ENCODE results near the gene PRUNE2. TPM values are rescaled to one million over a fixed set of nuclear protein-coding genes. Genes with fewer than 3 reads are reported as not detected.

The PRUNE2 gene
- total and polyA plus RNA-seq, 4 donors = 1.3 to 4.5 (median 1.6) TPM

GRCh38 chr9:76729980-76730737 lies 175.8 kb downstream of the PRUNE2 start:
- DNase-seq (ENCODE audit: low spot score) = no peak
- H3K36me3 ChIP-seq (ENCODE audit: control insufficient read depth in 4 of 4, insufficient read depth in 3 of 4, low read depth in 1 of 4, low read length in 3 of 4) = no peaks in the 10 kb centered on the region
- H3K4me3 ChIP-seq (ENCODE audit: low read depth in 1 of 3, low read length in 3 of 3) = no peak overlapping the region
- no peaks in the 10 kb centered on the region for H3K9me3 ChIP-seq (ENCODE audit: control insufficient read depth in 4 of 4, low read length in 3 of 4)
- H3K9ac ChIP-seq (ENCODE audit: low read depth in 1 of 2, low read length in 2 of 2) = no peak overlapping the region
- no peaks in the 10 kb centered on the region for H3K27me3 ChIP-seq (ENCODE audit: control insufficient read depth in 4 of 4, insufficient read depth in 4 of 4, low read length in 3 of 4)
- H3K4me1 ChIP-seq (ENCODE audit: control insufficient read depth in 4 of 4, insufficient read depth in 4 of 4, low read length in 3 of 4) = no peaks in the 10 kb centered on the region
- 75% methylated on average over 8 of the region's 8 CpGs for WGBS
- TF ChIP-seq JUND (IDR thresholded peaks at IDR 0.05) = no peak
- TF ChIP-seq FOXA2 (IDR thresholded peaks at IDR 0.05) = no peak
- no peak for TF ChIP-seq RXRA (IDR thresholded peaks at IDR 0.05)
- no peak for TF ChIP-seq MAX (IDR thresholded peaks at IDR 0.05)
- no peak for TF ChIP-seq YY1 (IDR thresholded peaks at IDR 0.05)
- TF ChIP-seq TAF1 (conservative IDR thresholded peaks at IDR 0.05) = no peak
- TF ChIP-seq GABPA (IDR thresholded peaks at IDR 0.05 in 1 of 2, conservative IDR thresholded peaks at IDR 0.05 in 1 of 2) = no peak
- no peak for TF ChIP-seq ZBTB33 (IDR thresholded peaks at IDR 0.05)
- no peak for TF ChIP-seq ATF3 (IDR thresholded peaks at IDR 0.05)
- TF ChIP-seq NR2F2 (IDR thresholded peaks at IDR 0.05) = no peak
- no peak for TF ChIP-seq EGR1 (IDR thresholded peaks at IDR 0.05; ENCODE audit: low read depth in 2 of 2)
- no peak for TF ChIP-seq HNF4A (conservative IDR thresholded peaks at IDR 0.05)
- no peak for TF ChIP-seq HNF4G (IDR thresholded peaks at IDR 0.05)
- TF ChIP-seq CTCF (IDR thresholded peaks at IDR 0.05; ENCODE audit: low read depth, low read length, missing input control) = no peak
- H3K27ac ChIP-seq (ENCODE audit: low read depth in 1 of 2, low read length in 2 of 2) = no peak overlapping the region

GRCh38 chr9:76729116-76729515 lies 176.8 kb downstream of the PRUNE2 start:
- Histone ChIP-seq H3K27ac (ENCODE audit: low read depth in 1 of 2, low read length in 2 of 2) (no peak overlapping the region), H3K36me3 (ENCODE audit: control insufficient read depth in 4 of 4, insufficient read depth in 3 of 4, low read depth in 1 of 4, low read length in 3 of 4) (no peaks in the 10 kb centered on the region), H3K9me3 (ENCODE audit: control insufficient read depth in 4 of 4, low read length in 3 of 4) (no peaks in the 10 kb centered on the region), H3K4me1 (ENCODE audit: control insufficient read depth in 4 of 4, insufficient read depth in 4 of 4, low read length in 3 of 4) (no peaks in the 10 kb centered on the region), H3K9ac (ENCODE audit: low read depth in 1 of 2, low read length in 2 of 2) (no peak overlapping the region), H3K4me3 (ENCODE audit: low read depth in 1 of 3, low read length in 3 of 3) (no peak overlapping the region), H3K27me3 (ENCODE audit: control insufficient read depth in 4 of 4, insufficient read depth in 4 of 4, low read length in 3 of 4) (no peaks in the 10 kb centered on the region)
- TF ChIP-seq CTCF (IDR thresholded peaks at IDR 0.05; ENCODE audit: low read depth, low read length, missing input control) = no peak
- TF ChIP-seq SP1 (IDR thresholded peaks at IDR 0.05) = no peak
- TF ChIP-seq ZBTB33 (IDR thresholded peaks at IDR 0.05) = no peak
- no peak for TF ChIP-seq TAF1 (conservative IDR thresholded peaks at IDR 0.05)
- no peak for TF ChIP-seq REST (IDR thresholded peaks at IDR 0.05)
- TF ChIP-seq YY1 (IDR thresholded peaks at IDR 0.05) = no peak
- no peak for TF ChIP-seq ATF3 (IDR thresholded peaks at IDR 0.05)
- no peak for TF ChIP-seq MAX (IDR thresholded peaks at IDR 0.05)
- TF ChIP-seq RAD21 (IDR thresholded peaks at IDR 0.05) = no peak
- no peak for TF ChIP-seq FOXA2 (IDR thresholded peaks at IDR 0.05)
- TF ChIP-seq FOXA1 (IDR thresholded peaks at IDR 0.05) = no peak
- no peak for DNase-seq (ENCODE audit: low spot score)
- 85% methylated on average over 3 of the region's 3 CpGs for WGBS
